Activated CD8-positive, alpha-beta memory T cell treated with anti-CD3 and anti-CD28 coated beads for 1 hour (primary cell): ENCODE data around the gene RPLP2.

Experiments used
- DNase-seq, 2 donors: peaks; one replicate each; pipeline ENCODE4 v3.0.0-alpha.2; 2020; ENCODE audit warnings: low read depth in 1 of 2; ENCODE audit errors: extremely low read depth in 1 of 2

Gene RPLP2

DNA sequence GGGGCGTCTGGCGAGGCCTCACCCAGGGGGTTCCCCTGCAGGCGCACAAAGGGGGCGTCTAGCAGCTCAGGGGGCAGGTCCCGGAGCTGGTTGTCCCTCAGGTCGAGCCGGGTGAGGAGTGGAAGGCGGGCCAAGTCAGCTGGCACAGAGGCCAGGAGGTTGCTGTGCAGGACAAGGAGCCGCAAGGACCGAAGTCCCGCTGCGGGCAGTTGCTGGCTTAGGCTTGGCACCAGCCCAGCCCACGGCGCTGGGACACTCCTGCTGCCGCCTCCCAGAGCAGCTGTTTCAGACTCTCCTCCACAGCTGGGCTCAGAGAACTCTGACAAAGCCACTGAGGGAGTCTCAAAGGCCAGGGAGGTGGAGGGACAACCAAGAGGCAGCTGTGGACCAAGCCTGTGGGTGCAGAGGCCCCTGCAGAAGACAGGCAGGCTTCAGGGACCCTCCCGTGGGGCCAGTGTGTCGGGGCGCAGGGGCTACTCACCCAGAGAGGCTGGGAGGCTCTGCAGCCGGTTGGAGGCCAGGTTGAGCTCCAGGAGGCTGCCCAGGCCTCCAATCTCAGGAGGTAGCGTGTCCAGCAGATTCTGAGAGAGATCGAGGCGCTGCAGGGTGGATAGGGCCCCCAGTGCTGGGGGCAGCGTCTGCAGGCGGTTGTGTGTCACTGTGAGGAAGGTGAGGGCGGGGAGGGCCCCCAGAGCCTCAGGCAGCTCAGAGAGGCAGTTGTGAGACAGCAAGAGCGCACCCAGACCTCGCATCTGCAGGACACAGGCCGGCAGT, 6.9 kb upstream of the RPLP2 start:
- no peak for DNase-seq

- no peak for DNase-seq
Measured at GRCh38 chr11:803467-803742, 6.4 kb upstream of the RPLP2 start.

DNA sequence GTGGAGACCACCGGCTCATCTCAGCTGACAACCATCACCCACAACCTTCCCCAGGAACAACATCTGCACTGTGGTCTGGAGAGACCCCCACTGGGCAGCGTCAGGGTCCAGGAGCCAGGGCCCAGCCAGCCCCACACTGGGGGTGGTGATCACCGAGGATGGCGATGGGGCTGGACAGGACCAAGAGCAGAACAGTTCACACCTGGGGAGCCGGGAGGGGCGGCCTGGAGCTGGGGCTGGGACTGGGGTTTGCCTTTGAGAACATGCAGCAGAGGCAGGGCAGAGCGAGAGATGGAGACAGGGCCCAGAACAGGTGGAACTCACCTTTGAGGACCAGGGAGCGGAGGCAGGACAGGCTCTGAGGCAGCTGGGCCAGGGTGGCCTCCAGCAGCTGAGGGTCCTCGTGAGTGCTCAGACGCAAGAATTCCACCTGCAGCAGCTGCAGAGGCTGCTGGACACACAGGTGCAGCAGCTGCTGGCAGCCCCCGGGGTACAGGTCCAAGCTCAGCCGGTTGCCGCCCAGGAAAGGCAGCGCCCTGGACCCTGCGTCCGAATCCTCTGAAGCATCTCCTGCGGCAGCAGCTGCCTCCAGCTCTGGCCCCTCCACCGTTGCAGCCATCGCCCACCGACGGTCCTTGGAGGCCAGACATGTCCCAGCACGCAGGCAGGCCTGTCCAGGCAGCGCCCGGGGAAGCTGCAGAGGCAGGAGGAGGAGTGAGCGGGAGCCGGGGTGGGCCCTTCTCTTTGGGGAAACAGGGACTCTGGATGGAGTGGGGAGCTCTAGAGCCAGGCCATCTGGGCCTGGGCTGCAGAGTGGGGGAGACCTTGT, 5.8 kb upstream of the RPLP2 start:
- DNase-seq: no peak

- DNase-seq: no peak
Measured at GRCh38 chr11:804599-804964, 5.2 kb upstream of the RPLP2 start.

GRCh38 chr11:808427-809286, 1.1 kb upstream of the RPLP2 start:
- no peak for DNase-seq

DNA sequence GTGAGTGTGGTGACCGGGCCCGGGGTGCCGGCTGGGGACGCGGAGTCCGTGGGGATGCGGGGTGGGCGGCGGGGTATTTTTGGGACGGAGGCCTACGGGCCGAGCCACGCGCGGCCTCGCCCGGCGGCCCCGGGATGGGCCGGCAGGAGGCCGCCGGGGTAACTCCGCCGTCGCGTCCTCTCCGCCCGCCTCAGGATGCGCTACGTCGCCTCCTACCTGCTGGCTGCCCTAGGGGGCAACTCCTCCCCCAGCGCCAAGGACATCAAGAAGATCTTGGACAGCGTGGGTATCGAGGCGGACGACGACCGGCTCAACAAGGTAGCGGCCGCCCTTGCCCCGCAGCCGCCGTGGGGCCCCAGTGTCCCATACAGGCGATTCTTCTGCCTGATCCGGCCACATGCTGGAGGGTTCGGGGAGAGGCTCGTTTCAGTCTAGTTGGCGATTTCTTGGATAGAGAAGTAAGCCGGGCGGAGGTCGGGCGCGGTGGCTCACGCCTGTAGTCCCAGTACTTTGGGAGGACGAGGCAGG, 337 bp downstream of the RPLP2 start:
- no peak for DNase-seq

DNA sequence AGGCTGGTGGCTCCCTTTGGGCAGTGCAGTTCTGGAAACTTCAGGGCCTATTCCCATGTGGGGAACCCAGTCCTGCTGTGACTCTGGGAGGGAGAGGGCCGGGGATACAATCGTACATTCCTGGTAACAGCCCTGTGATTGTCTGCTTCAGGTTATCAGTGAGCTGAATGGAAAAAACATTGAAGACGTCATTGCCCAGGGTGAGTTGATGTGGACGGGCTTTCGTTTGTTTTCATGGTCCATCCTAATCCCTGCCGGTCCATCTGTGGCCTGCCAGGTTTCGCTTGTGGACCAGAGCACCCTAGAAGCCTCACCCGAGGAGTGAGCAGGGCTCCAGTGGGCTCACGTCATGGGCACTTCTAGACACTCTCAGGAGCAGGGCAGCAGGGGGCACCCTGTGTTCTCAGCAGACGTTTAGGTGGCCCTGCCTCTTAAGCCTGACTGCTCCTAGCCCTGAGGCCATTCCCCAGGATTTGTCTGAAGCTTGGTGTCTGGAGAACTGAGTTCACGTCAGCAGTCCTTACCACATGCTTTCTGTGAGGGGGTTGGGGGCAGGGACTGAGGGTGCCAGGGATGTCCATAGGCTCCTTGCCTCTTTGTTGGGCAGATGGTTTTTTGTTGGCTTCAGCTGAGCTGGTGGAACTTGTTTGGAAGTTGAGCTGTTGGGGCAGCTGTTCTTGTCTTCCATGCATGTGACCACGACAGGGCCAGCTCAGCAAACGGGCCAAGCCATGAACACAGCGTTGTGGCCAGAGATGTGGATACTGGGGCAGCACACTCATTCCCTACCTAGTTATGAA, 1.9 kb downstream of the RPLP2 start:
- no peak for DNase-seq

DNA sequence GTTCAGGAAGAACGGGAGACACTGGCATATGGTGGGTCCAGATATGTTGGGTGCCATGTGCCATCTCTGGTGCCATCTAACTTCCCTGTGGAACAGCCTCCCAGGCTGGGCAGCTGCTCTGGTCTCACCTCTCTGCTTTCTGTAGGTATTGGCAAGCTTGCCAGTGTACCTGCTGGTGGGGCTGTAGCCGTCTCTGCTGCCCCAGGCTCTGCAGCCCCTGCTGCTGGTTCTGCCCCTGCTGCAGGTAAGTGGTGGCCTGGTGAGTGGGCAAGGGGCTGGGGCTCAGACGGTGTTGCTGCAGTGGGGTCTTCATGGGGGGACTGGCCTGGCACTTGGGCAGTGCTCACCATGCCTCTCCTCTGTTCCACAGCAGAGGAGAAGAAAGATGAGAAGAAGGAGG, 2.6 kb downstream of the RPLP2 start:
- DNase-seq: no peak

DNA sequence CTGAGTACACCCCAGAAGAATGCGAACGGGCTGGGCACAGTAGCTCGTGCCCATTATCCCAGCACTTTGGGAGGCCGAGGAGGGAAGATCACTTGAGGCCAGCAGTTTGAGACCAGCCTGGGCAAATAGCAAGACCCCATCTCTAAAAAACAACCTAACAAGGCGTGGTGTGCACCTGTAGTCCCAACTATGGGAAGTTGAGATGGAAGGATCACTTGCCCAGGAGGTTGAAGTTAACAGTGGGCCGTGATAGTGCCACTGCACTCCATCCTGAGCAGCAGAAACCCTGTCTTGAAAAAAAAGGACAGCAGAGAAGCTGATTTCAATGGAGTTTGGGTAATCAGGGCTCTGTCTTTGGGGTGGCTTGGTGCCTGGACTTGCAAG, 3.3 kb downstream of the RPLP2 start:
- DNase-seq: no peak

- DNase-seq: no peak
Measured at GRCh38 chr11:813456-814096, 3.8 kb downstream of the RPLP2 start.

DNA sequence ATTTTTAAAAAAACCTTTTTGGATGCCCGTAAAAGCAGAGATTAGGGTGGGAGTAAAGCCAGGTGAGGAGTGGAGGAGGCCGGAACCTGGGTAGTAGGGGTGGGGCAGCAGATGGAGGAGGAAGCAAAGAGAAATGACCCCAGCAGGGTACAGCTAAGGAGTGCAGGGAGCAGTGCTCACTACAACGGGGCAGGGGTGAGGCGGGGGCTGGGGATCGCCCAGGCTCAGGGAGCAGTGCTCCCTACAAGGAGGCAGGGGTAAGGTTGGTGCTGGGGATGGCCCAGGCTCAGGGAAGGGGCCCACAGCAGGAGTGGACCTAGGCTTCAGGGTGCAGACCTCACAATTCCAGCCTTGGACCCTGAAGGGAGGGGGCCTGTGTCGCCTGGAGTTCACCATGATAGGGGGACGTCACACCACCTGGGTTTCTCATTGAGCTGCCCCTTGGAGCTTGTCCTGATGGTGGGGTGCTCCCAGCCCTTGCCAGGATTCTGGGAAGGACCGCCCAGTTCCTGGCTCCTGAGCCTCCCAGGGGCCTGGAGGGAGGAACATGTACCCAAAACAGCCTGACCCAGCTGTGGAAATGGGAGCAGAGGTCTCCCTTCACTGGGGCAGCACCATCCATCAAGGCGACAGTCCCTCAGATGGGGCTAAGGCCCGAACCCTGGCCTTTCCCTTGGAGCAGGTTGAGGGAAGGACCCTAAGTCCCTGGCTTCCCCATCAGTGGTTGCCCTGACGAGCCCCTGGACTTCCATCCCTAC, 6.1 kb downstream of the RPLP2 start:
- DNase-seq: no peak

- DNase-seq: no peak
Measured at GRCh38 chr11:816433-816779, 6.6 kb downstream of the RPLP2 start.

GRCh38 chr11:818396-819128, 8.8 kb downstream of the RPLP2 start, which contains the start of gene PNPLA2:
Gene PNPLA2, plus strand, starts transcription at chr11:818914. Its CDS starts 805 bp downstream, at chr11:819719.
- DNase-seq: no peak

GRCh38 chr11:819129-819931, 9.6 kb downstream of the RPLP2 start:
- peak; percentile 72 to 93 for DNase-seq

GRCh38 chr11:819943-820649, 10.3 kb downstream of the RPLP2 start:
- DNase-seq: peak; percentile 88 to 91

DNA sequence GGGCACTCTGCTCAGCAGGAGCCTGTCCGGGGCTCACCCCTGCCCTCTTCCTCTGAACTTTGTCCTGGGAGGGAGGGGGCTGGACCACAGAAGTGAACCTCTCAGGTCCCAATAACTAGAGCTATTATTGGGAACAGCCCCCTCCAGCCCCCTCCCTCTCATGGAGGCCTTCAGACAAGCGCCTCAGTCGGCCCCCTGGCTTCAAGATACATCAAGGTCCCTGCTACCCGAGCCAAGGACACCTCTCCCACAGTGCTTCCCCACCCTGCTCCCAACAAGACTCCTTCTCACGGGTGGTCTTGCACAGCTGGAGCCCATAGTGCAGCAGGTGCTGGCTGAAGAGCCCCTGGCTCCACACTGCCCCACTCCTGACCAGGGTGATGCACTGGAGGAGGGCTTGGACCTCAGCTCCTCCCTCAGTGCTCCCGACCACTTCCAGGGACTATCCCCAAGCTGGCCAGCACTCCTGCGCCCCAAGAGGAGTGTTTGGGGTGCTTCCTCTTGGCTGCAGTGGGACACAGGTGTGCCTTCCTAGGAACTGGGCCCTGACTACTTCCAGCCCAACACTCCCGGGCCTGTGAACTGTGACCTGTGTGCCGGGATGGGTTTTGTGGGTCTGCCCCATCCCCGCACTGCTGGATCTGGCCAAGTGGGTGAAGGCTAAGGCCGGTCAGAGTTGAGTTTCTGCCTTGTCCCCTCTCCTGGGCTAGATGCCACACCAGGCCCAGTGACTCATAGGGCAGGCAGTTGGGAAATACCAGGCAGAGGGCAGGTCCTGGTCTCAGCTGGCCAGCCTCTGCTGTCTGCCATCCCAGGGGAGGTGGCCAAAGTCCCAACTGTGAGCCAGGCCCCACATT, 11.1 kb downstream of the RPLP2 start:
- DNase-seq: no peak
